ENCODE results near the gene FBXO15.

DNA sequence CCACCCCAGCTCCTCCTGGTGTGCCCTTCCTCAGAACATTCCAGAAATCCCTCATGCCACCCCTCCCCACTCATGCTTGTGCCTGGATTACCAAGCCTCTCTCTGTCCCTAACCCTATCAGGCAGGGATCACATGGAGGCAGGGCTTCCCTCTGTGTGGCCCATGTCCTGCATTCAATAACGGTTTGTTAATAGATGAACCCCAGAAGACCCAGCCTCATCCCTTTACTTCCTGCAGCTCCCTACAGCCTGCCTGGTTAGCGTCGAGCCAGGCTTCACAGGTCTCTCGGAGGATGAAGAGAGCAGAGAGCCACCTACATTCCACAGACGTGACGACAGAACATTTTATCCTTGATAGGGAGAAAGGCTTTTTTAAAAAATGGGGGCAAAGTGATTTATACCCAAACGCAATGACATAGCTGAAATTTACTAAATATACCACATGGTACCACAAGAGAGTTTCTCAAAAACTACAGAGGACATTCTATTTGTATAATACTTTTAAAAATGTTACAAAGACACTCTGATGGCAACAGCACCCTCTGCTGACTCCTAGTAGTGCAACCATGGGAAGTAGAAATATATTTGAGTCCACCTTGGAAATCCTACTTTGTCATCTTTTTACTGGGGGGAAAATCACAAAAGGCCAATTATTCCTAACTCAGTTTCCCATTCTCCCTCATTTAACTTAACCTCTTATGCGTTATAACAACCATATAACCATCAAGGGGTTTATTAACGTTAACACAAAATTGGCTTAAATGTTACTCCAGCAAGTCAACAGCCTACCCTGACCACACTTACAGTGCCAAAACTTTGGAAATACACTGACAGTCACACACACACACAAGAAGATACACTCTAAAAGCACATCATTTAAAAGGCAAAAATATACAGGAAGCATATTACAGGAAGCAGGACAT is 30.7 kb downstream of the FBXO15 start:
- TF ChIP-seq EP300 (IDR thresholded peaks at IDR 0.05): no peak
- peak; percentile 42 to 55 (median 43) for TF ChIP-seq CTCF (IDR thresholded peaks at IDR 0.05)
- no peak for TF ChIP-seq POLR2A (IDR thresholded peaks at IDR 0.05; ENCODE audit: low read depth)
- TF ChIP-seq POLR2AphosphoS5 (IDR thresholded peaks at IDR 0.05): no peak

Data from esophagus muscularis mucosa (tissue), 4 donors.